Measurements from ENCODE around the gene CMIP. TPM values are rescaled to one million over a fixed set of nuclear protein-coding genes. Genes with fewer than 3 reads are reported as not detected.

Gene CMIP
- total RNA-seq, 1 experiment from 2014 or later: 48.2 TPM

- H4K91ac ChIP-seq (ENCODE audit: insufficient read length, low read depth, low read length): no peak overlapping the region
- no peak for TF ChIP-seq CTCF (conservative IDR thresholded peaks at IDR 0.05)
- no peaks in the 10 kb centered on the region for H3K27me3 ChIP-seq (ENCODE audit: insufficient read depth, low read length)
- peaks cover 3% of the 10 kb centered on the region; the same call in 1 of the 2 replicates for H3K4me1 ChIP-seq (ENCODE audit: insufficient read depth, low read length)
- H3K9me3 ChIP-seq (ENCODE audit: control insufficient read depth, low read depth, low read length): no peaks in the 10 kb centered on the region
- no peak overlapping the region for H3T11ph ChIP-seq (ENCODE audit: low read length)
- Mint-ChIP-seq H3K9me3 (no peaks in the 10 kb centered on the region), H3K27ac (peak overlapping the region in 1 of 3 experiments; percentile 29; a peak in 1 of 7 replicates), H3K4me3 (no peak overlapping the region), H3K4me1 (peaks cover 24 to 44% of the 10 kb centered on the region in 2 experiments), H3K27me3 (ENCODE audit: low read depth) (no peaks in the 10 kb centered on the region), H3K36me3 (ENCODE audit: insufficient read depth in 1 of 3, low read depth in 3 of 3) (peaks cover 0 to 3% (median 1%) of the 10 kb centered on the region in 3 experiments; a peak in 1 of 7 replicates)
- no peak overlapping the region for H2BK12ac ChIP-seq (ENCODE audit: insufficient read length, low read depth, low read length)
- no peak for DNase-seq
- H3K4ac ChIP-seq (ENCODE audit: low read depth, low read length): no peak overlapping the region
- no peaks in the 10 kb centered on the region for H3K79me1 ChIP-seq (ENCODE audit: insufficient read depth, low read depth, low read length, poor library complexity, severe bottlenecking)
- no peak overlapping the region for H2AK5ac ChIP-seq (ENCODE audit: insufficient read length, low read length)
- no peak overlapping the region for H2BK20ac ChIP-seq (ENCODE audit: low read depth, low read length, poor library complexity, severe bottlenecking)
- H3K56ac ChIP-seq (ENCODE audit: insufficient read length, low read depth, low read length): no peak overlapping the region
- no peak overlapping the region for H3K18ac ChIP-seq (ENCODE audit: insufficient read length, low read depth, low read length)
- H4K5ac ChIP-seq (ENCODE audit: insufficient read length, low read depth, low read length): no peak overlapping the region
- peaks cover 4% of the 10 kb centered on the region for H4K20me1 ChIP-seq (ENCODE audit: control insufficient read depth, insufficient read depth, insufficient read length)
- no CpG with 5 or more reads among the region's 4 CpGs for WGBS (ENCODE audit: extremely low coverage, insufficient read length, low lambda C conversion rate)
- H3K23ac ChIP-seq (ENCODE audit: insufficient read length, low read depth, low read length): no peak overlapping the region
- H3K27ac ChIP-seq (ENCODE audit: insufficient read length, low read depth, low read length): no peak overlapping the region
- peaks cover 3% of the 10 kb centered on the region for H3K23me2 ChIP-seq (ENCODE audit: insufficient read length, low read depth, low read length, poor library complexity, severe bottlenecking)
- H3K9ac ChIP-seq (ENCODE audit: extremely low read depth, insufficient read length, low read length): no peak overlapping the region
- no peak overlapping the region for H2AFZ ChIP-seq (ENCODE audit: low read length)
- H2BK15ac ChIP-seq (ENCODE audit: low read depth, low read length): no peak overlapping the region
- no peak overlapping the region for H2BK120ac ChIP-seq (ENCODE audit: low read depth, low read length, poor library complexity, severe bottlenecking)
- H3K14ac ChIP-seq (ENCODE audit: insufficient read depth, low read length): no peak overlapping the region
- H3K79me2 ChIP-seq (ENCODE audit: insufficient read depth, low read length): no peaks in the 10 kb centered on the region
- H2BK5ac ChIP-seq (ENCODE audit: insufficient read length, low read length): no peak overlapping the region
- no peak overlapping the region for H4K8ac ChIP-seq (replicated peaks; ENCODE audit: insufficient read length, low read depth, low read length)
- H3K4me2 ChIP-seq (ENCODE audit: insufficient read depth, insufficient read length, low read length): no peak overlapping the region
Observed at GRCh38 chr16:81642107-81642436, 197.5 kb downstream of the CMIP start.

Measured in H9 (cell line).